B cell (primary cell): ENCODE data around the gene MOCS2. TPM values are rescaled to one million over a fixed set of nuclear protein-coding genes. Genes with fewer than 3 reads are reported as not detected.

Source experiments
- ATAC-seq: fragments of 200-7000 bp; cut with Tn5 transposase; one replicate; pipeline ENCODE4 v1.10.0; 2021; ENCODE audit warnings: low read depth, mild to moderate bottlenecking, moderate number of reproducible peaks, moderate library complexity
- CTCF ChIA-PET: fragments of 350-600 bp; sonication (Branson Sonifier 250); formaldehyde crosslinking; loops from one replicate; lab custom pipeline; 2021; ENCODE audit warnings: antibody characterized with exemption, inconsistent platforms; lab: Charles Lee
- POLR2A ChIA-PET: fragments of 350-600 bp; sonication (Branson Sonifier 250); formaldehyde crosslinking; loops from one replicate; lab custom pipeline; 2021; ENCODE audit warnings: antibody characterized with exemption; lab: Charles Lee
- DNase-seq: peaks from one replicate; pipeline ENCODE4 v3.0.0; 2013
- H2AFZ ChIP-seq: 2 replicates; pipeline ENCODE4 v1.6.1; 2012; ENCODE audit warnings: mild to moderate bottlenecking, low read depth, low read length; ENCODE audit not compliant: insufficient read depth, poor library complexity, severe bottlenecking
- H3K27ac ChIP-seq, 2 donors: 1 replicate in 1 of 2; 2 replicates in 1 of 2; pipeline ENCODE4 v1.5.1; 2012 to 2013; ENCODE audit warnings: low read length in 2 of 2, mild to moderate bottlenecking in 2 of 2, moderate library complexity in 1 of 2
- H3K27me3 ChIP-seq, 4 experiments: fragments of 200-600 bp in 1 of 4; sonication (generic) in 1 of 4; replicated peaks in 1 of 4; 1 replicate in 2 of 4; 2 replicates in 2 of 4; pipeline versions ENCODE4 v1.6.1 to v1.7.0; 2013 to 2016; ENCODE audit warnings: low read length in 3 of 4, mild to moderate bottlenecking in 2 of 4, mixed read lengths in 1 of 4, moderate library complexity in 1 of 4; ENCODE audit not compliant: insufficient read depth in 4 of 4, control insufficient read depth in 3 of 4; ENCODE audit errors: control extremely low read depth in 1 of 4
- H3K36me3 ChIP-seq, 2 experiments: replicated peaks in 1 of 2; 1 replicate in 1 of 2; 2 replicates in 1 of 2; pipeline versions ENCODE4 v1.6.1 to v1.7.1; 2013; ENCODE audit warnings: low read length in 1 of 2; ENCODE audit not compliant: insufficient read depth in 2 of 2, control insufficient read depth in 1 of 2; ENCODE audit errors: control extremely low read depth in 1 of 2, extremely low read depth in 1 of 2
- H3K4me1 ChIP-seq, 2 donors: fragments of 200-600 bp in 1 of 2; sonication (generic) in 1 of 2; 1 replicate in 1 of 2; 2 replicates in 1 of 2; pipeline versions ENCODE4 v1.5.1 to v1.6.1; 2013 to 2017; ENCODE audit warnings: low read length in 2 of 2; ENCODE audit not compliant: control insufficient read depth in 2 of 2, insufficient read depth in 2 of 2
- H3K4me2 ChIP-seq: replicated peaks from 2 replicates; pipeline ENCODE3; 2012; ENCODE audit warnings: mild to moderate bottlenecking, low read depth, low read length; ENCODE audit not compliant: poor library complexity, severe bottlenecking
- H3K4me3 ChIP-seq, 5 experiments: fragments of 200-600 bp in 1 of 5; sonication (generic) in 1 of 5; 1 replicate in 3 of 5; 2 replicates in 2 of 5; pipeline versions ENCODE4 v1.5.1 to v1.7.0; 2011 to 2016; ENCODE audit warnings: low read length in 4 of 5, mild to moderate bottlenecking in 4 of 5, low read depth in 2 of 5, control low read depth in 1 of 5, moderate library complexity in 1 of 5; ENCODE audit not compliant: insufficient read depth in 1 of 5; ENCODE audit errors: control extremely low read depth in 1 of 5, extremely low read depth in 1 of 5
- H3K79me2 ChIP-seq: fragments of 200-600 bp; sonication (generic); one replicate; pipeline ENCODE4 v1.6.0; 2016; ENCODE audit warnings: low read length; ENCODE audit not compliant: control insufficient read depth, insufficient read depth
- H3K9ac ChIP-seq: fragments of 200-600 bp; sonication (generic); 2 replicates; pipeline ENCODE4 v1.6.1; 2017; ENCODE audit warnings: mild to moderate bottlenecking, low read length, moderate library complexity
- H3K9me3 ChIP-seq, 3 donors: one replicate each; pipeline versions ENCODE4 v1.6.1 to v1.7.1; 2013; ENCODE audit warnings: low read length in 2 of 3; ENCODE audit not compliant: control insufficient read depth in 2 of 3, insufficient read depth in 1 of 3; ENCODE audit errors: control extremely low read depth in 1 of 3
- H4K20me1 ChIP-seq: 2 replicates; pipeline ENCODE4 v1.6.0; 2012; ENCODE audit warnings: mild to moderate bottlenecking, low read length; ENCODE audit not compliant: insufficient read depth, control insufficient read depth, poor library complexity, severe bottlenecking
- H3K27ac Mint-ChIP-seq: one replicate; pipeline ENCODE4 v1.8.0; 2021; ENCODE audit warnings: mixed read lengths
- H3K27me3 Mint-ChIP-seq: one replicate; pipeline ENCODE4 v1.8.0; 2021; ENCODE audit warnings: mixed read lengths
- H3K4me1 Mint-ChIP-seq: one replicate; pipeline ENCODE4 v1.8.0; 2021; ENCODE audit warnings: mixed read lengths
- H3K4me3 Mint-ChIP-seq: one replicate; pipeline ENCODE4 v1.8.0; 2021; ENCODE audit warnings: mixed read lengths
- H3K9me3 Mint-ChIP-seq: one replicate; pipeline ENCODE4 v1.8.0; 2022; ENCODE audit warnings: mixed read lengths; ENCODE audit not compliant: insufficient read depth
- CTCF ChIP-seq: fragments of 200-600 bp; IDR thresholded peaks from one replicate; pipeline ENCODE4 v1.8.0; 2022; ENCODE audit warnings: antibody characterized with exemption, mild to moderate bottlenecking
- EZH2 ChIP-seq: IDR thresholded peaks from 2 replicates; pipeline ENCODE4 v1.6.1; 2012; ENCODE audit warnings: borderline replicate concordance, low read depth, mild to moderate bottlenecking, moderate library complexity, low read length; ENCODE audit not compliant: insufficient read depth, poor library complexity, severe bottlenecking
- WGBS: methylation state at CpG from one replicate; pipeline ENCODE4 v1.1.5; 2013; ENCODE audit warnings: missing lambda C conversion rate; ENCODE audit not compliant: insufficient coverage; 5-methylcytosine and 5-hydroxymethylcytosine counted together
- intact Hi-C: fragments of 100-400 bp; cut with micrococcal nuclease; formaldehyde crosslinking; loops from one replicate; pipeline ENCODE4 v1.10.0; 2022
- polyA plus RNA-seq: library from polyadenylated mRNA; depleted of rRNA; stranded (reverse); fragments of >200 nt; gene quantifications from 2 replicates; pipeline ENCODE4 v1.2.3, GENCODE V29; 2012
- total RNA-seq, 2 donors: library from RNA; stranded (reverse); fragments of 120-200 nt in 1 of 2; gene quantifications; 1 replicate in 1 of 2; 2 replicates in 1 of 2; pipeline versions ENCODE4 v1.2.3 to v1.2.4, GENCODE V29; 2013 to 2022

The MOCS2 gene
- total and polyA plus RNA-seq, 2 donors (not counting 1 experiment from before 2014, with no cell fraction given) = 7.5 to 15.3 TPM

DNA sequence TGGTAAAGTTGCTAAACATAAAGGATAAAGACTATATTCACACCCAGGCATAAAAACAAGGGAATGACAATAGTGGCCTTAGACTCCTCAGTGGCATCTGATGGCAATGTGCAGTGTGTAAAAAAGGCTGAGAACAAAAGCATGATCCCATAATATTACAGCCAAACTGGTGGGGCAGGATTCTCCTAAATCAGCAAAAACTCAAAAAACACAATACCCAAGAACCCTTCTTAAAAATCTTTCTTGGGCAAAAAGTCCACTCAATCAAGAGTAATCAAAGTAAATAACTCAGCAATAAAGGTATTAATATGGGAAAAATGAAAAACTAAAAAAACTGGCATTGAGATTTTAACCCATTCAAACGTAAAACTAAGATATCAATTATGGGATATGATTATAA is 1.6 kb upstream of the MOCS2 start:
- H3K4me3 ChIP-seq = no peak overlapping the region
- no peaks in the 10 kb centered on the region for H3K9me3 Mint-ChIP-seq
- no CpG with 5 or more reads among the region's 1 CpG for WGBS

More for the DNA sequence above, 1.6 kb upstream of the MOCS2 start:
- no peak overlapping the region for H3K27ac ChIP-seq
- no peak overlapping the region for H3K4me2 ChIP-seq
- DNase-seq = no peak
- intact Hi-C loops = loop anchor here (5.0 kb wide), 1 partner anchor 451 kb away; the partner anchor contains the start of gene NDUFS4
- ChIA-PET CTCF (no interaction called here), POLR2A (no interaction called here)
- H2AFZ ChIP-seq = no peak overlapping the region
- H3K4me1 ChIP-seq = peaks cover 9 to 11% of the 10 kb centered on the region in 2 donors
- no peaks in the 10 kb centered on the region for H3K9me3 ChIP-seq
- peaks cover 12% of the 10 kb centered on the region for H3K79me2 ChIP-seq
- H3K9ac ChIP-seq = no peak overlapping the region
- H3K27ac Mint-ChIP-seq = no peak overlapping the region
- H3K36me3 ChIP-seq = peaks cover 0 to 8% of the 10 kb centered on the region in 2 experiments
- H3K27me3 ChIP-seq = no peaks in the 10 kb centered on the region
- no peak for ATAC-seq
- no peaks in the 10 kb centered on the region for H3K27me3 Mint-ChIP-seq
- H4K20me1 ChIP-seq = no peaks in the 10 kb centered on the region
- TF ChIP-seq CTCF (no peak), EZH2 (no peak)
- peak overlapping the region; percentile 63 for H3K4me3 Mint-ChIP-seq
- peaks cover 35% of the 10 kb centered on the region for H3K4me1 Mint-ChIP-seq
